Stimulated activated CD8-positive, alpha-beta memory T cell treated with anti-CD3 and anti-CD28 coated beads, Interleukin-7, amount 100 ng/mL, for 4 hours (primary cell): ENCODE measurements around the gene CNFN.
"Not testable (repeated sequence)": the region's sequence is repeated elsewhere in the genome, so short reads cannot be mapped to it uniquely, and the experiment has no call there.

Source experiments
- DNase-seq, 2 donors: peaks; one replicate each; pipeline ENCODE4 v3.0.0-alpha.2; 2020; ENCODE audit warnings: low read depth in 2 of 2

Gene CNFN

DNA sequence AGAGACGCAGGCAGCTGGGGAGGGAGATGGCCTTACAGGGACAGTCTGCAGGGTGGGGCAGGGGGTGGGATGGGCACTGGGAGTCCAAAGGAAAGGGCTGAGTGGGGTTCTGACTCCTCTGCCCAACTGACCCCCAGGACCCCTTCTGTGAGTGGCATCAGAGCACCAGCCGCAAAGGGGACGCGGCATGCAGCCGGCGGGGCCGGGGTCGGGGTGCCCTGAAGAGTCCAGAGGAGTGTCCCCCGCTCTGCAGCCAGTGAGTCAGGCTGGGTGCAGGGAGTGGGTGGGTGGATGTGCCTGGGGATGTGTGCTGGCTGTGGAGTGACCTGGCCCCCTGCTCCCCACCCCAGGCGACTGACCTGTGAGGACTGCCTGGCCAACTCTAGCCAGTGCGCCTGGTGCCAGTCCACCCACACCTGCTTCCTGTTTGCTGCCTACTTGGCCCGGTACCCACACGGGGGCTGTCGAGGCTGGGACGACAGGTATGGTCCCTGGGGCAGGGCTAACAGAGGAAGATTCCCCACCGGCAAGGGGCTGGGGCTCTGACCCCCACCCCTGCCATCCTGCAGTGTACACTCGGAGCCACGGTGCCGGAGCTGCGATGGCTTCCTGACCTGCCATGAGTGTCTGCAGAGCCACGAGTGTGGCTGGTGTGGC, 38.9 kb downstream of the CNFN start:
- DNase-seq = no peak

DNA sequence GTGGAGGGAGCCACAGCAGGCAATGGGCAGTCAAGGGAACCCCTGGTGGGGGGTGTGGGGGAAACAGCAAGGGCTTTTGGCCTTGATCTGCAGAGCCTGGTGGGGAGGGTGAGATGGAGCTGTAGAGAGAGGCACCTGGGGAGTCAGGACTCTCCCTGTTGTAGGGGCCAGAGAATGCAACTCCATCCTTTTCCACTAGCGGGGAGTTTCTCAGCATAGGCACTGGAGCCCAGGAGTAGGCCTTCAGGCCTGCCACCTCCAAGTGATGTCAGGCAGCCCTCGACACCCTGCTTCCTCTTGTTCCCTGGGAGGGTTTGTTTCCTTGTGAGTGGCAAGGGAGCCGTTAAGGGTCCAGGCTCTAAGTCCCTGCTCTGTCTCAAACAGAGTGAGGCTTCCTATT, 39.7 kb downstream of the CNFN start:
- no peak for DNase-seq

DNA sequence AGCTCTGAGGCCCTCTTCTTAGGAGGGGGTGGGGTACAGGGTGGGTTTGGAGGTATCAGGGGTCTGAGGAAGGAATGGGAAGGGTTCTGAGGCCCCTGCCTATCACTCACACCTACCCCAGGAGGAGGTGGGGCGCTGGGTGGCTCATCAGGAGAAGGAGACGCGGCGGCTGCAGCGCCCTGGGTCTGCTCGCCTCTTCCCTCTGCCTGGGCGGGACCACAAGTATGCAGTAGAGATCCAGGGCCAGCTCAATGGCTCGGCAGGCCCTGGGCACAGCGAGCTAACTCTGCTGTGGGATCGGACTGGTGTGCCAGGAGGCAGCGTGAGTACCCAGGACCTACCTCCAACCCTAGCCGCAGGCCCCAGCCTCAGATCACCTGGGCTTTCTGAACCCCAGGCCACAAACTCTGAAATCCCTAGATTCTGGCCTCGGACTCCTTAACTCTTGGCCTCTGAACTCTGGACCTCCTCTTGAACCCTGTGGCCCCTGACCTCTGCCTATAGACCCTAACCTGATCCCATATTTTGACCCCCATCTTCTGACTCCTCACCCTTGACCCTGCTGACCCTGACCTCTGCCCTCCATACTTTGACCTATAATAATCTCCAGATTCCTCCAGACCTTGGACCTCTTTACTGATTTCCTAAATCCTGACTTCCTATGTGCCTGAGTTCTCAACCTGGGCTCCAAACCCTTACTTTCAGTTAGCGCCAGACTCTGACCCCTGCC, 40.6 kb downstream of the CNFN start:
- DNase-seq = no peak

DNA sequence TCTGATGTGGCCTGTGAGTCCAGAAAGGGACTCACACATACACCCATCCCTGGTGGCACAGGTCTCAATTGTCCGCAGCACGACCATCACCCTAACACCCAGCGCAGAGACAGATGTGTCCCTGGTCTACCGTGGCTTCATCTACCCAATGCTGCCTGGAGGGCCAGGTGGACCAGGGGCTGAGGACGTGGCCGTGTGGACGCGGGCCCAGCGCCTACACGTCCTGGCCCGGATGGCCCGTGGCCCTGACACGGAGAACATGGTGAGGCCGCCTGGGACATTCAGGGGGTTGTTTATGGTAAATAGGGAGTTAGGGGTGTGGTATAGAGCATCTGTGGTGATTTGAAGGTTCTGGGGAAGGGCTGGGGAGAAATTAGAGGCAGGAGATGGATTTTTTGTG, 41.9 kb downstream of the CNFN start:
- DNase-seq = no peak

DNA sequence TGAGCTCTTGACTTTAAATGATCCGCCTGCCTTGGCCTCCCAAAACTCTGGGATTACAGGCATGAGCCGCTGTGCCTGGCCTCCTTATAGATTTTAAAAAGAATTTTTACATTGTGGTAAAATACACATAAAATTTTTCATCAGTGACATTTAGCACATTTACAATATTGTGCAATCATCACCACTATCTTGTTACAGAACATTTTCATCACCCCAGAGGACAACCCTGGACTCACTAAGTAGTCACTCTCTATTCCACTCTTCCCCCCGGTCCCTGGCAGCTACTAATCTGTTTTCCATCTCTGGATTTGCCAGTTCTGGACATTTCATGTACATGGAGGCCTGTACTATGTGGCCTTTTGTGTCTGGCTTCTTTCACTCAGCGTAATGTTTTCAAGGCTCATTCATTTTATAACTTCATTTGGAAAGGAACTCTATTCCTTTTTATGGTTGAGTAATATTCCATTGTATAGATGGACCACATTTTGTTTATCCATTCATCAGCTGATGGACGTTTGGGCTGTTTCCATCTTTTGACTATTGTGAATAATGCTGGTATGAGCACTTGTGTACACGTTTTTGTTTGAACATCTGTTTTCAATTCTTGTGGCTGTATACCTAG, 44.8 kb downstream of the CNFN start:
- no peak for DNase-seq

DNA sequence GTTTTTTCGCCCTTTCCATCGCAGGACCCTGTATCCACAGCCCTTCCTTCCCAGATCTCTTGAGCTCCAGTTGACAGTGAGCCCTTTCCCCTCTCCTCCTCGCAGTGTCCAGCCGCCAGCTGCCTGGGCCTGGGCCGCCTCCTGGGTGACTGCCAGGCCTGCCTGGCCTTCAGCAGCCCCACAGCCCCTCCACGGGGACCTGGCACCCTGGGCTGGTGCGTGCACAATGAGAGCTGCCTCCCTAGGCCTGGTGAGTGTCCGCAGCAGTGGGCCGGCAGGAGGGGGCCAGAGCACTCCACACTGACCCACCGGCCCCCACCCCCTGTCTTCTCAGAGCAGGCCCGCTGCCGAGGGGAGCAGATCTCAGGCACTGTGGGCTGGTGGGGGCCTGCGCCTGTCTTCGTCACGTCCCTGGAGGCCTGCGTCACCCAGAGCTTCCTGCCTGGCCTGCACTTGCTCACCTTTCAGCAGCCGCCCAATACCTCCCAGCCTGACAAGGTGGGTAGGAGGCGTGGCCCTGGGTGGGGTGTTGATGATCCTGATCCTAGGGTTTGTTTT, 45.7 kb downstream of the CNFN start:
- DNase-seq = no peak

DNA sequence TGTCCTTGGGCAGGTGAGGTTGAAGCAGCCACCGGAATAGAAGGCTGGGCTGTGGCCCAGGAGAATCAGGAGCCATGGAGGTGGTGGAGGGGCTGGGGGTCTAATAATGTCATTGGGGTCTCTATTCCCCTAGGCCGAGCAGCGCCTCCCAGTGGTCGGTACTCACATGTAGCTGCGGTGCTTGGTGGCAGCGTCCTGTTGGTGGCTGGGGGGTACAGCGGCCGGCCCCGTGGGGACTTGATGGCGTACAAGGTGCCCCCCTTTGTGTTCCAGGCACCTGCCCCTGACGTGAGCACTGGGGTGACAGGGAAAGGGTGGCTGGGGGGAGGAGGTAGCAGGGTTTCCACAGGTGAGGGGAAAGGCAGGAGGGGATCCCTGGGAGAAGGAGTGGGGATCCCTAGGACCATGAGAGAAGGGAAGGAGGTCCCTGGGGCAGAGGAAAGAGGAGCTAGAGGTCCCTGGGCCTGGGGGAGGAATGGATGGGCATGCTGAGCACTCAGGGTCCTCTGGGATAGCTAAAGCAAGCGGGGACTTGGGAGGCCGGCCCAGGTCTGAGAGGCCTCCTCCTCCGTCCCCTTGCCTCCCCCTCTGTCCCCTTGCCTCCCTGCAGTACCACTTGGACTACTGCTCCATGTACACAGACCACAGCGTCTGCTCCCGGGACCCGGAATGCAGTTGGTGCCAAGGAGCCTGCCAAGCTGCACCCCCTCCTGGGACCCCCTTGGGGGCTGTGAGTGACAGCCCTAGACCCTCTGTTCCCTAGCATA, 46.6 kb downstream of the CNFN start:
- DNase-seq = no peak

DNA sequence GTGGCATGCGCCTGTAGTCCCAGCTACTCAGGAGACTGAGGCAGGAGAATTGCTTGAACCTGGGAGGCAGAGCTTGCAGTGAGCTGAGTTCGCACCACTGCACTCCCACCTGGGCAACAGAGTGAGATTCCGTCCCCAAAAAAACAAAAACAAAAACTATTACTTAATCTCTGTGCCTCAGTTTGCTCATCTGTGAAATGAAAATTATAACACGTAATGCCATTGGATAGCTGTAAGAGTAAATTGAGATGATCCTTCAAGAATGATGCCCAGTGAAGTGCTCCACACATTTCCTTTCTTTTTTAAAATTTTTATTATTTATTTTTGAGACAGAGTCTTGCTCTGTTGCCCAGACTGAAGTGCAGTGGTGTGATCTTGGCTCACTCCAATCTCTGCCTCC, 50.2 kb downstream of the CNFN start:
- DNase-seq = not testable (repeated sequence)

DNA sequence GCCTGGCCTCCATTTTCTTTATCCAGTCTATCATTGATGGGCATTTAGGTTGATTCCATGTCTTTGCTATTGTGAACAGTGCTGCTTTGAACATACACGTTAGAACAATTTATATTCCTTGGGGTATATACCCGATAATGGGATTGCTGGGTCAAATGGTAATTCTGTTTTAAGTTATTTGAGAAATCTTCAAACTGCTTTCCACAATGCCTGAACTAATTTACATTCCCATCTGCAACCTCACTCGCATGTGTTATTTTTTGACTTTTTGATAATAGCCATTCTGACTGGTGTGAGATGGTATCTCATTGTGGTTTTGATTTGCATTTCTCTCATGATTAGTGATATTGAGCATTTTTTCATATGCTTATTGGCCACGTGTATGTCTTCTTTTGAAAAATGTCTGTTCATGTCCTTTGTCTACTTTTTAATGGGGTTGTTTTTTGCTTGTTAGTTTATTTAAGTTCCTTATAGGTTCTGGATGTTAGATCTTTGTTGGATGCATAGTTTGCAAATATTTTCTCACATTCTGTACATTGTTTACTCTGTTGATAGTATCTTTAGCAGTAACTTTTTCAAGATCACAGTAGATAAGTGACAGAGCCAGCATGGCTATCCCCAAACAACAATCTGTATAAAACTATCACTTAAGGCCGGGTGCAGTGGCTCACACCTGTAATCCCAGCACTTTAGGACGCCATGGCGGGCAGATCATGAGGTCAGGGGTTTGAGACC, 50.8 kb downstream of the CNFN start:
- DNase-seq = not testable (repeated sequence)
